Nephron (organoid): Measurements from ENCODE around the gene ZCCHC8.

Experiments
- H3K27ac Mint-ChIP-seq, 3 experiments: 2 replicates each; pipeline ENCODE4 v1.8.0; 2020; ENCODE audit warnings: mixed read lengths in 3 of 3, mild to moderate bottlenecking in 2 of 3, moderate library complexity in 1 of 3
- H3K27me3 Mint-ChIP-seq: 2 replicates; pipeline ENCODE4 v1.8.0; 2021; ENCODE audit warnings: low read depth, mild to moderate bottlenecking, moderate library complexity, mixed read lengths
- H3K36me3 Mint-ChIP-seq: 2 replicates; pipeline ENCODE4 v1.8.0; 2020; ENCODE audit warnings: low read depth, mixed read lengths
- H3K4me1 Mint-ChIP-seq: 2 replicates; pipeline ENCODE4 v1.8.0; 2020; ENCODE audit warnings: mixed read lengths
- H3K4me3 Mint-ChIP-seq, 3 experiments: 2 replicates each; pipeline ENCODE4 v1.8.0; 2020; ENCODE audit warnings: mild to moderate bottlenecking in 3 of 3, mixed read lengths in 3 of 3, moderate library complexity in 2 of 3
- H3K9me3 Mint-ChIP-seq: 2 replicates; pipeline ENCODE4 v1.8.0; 2020; ENCODE audit warnings: mixed read lengths
- CTCF ChIP-seq, 3 experiments: fragments of 200-600 bp; sonication (generic); IDR thresholded peaks; one replicate each; pipeline ENCODE4 v1.5.0; 2021; ENCODE audit warnings: antibody characterized with exemption in 3 of 3; ENCODE audit not compliant: unreplicated experiment in 3 of 3

ZCCHC8 gene

GRCh38 chr12:122500685-122501488, at the start of gene ZCCHC8:
Gene ZCCHC8 (minus strand): TSS chr12:122500932. CDS start chr12:122500840, 92 bp downstream.
- TF ChIP-seq CTCF (IDR thresholded peaks at IDR 0.05; ENCODE audit: unreplicated experiment in 3 of 3) = no peak
- no peaks in the 10 kb centered on the region for H3K9me3 Mint-ChIP-seq
- H3K27me3 Mint-ChIP-seq = no peaks in the 10 kb centered on the region
- H3K27ac Mint-ChIP-seq = peak within 1 kb of the TSS; percentile 85 to 100 (median 98)
- H3K4me1 Mint-ChIP-seq = peaks cover 19% of the 10 kb centered on the region
- H3K4me3 Mint-ChIP-seq = peak within 1 kb of the TSS; percentile 94 to 98 (median 96)
- peaks cover 44% of the 10 kb centered on the region for H3K36me3 Mint-ChIP-seq

- H3K27ac Mint-ChIP-seq = no peak overlapping the region
- H3K4me1 Mint-ChIP-seq = no peaks in the 10 kb centered on the region
- H3K4me3 Mint-ChIP-seq = no peak overlapping the region
- no peak for TF ChIP-seq CTCF (IDR thresholded peaks at IDR 0.05; ENCODE audit: unreplicated experiment in 3 of 3)
- H3K36me3 Mint-ChIP-seq = peaks cover 39% of the 10 kb centered on the region
- H3K27me3 Mint-ChIP-seq = no peaks in the 10 kb centered on the region
- H3K9me3 Mint-ChIP-seq = no peaks in the 10 kb centered on the region
Measured at GRCh38 chr12:122547330-122547729, 46.6 kb upstream of the ZCCHC8 start.

GRCh38 chr12:122545855-122546254, 45.1 kb upstream of the ZCCHC8 start:
- no peak for TF ChIP-seq CTCF (IDR thresholded peaks at IDR 0.05; ENCODE audit: unreplicated experiment in 3 of 3)
- Mint-ChIP-seq H3K4me3 (no peak overlapping the region), H3K9me3 (no peaks in the 10 kb centered on the region), H3K4me1 (no peaks in the 10 kb centered on the region), H3K27ac (no peak overlapping the region), H3K27me3 (no peaks in the 10 kb centered on the region), H3K36me3 (peaks cover 38% of the 10 kb centered on the region)

DNA sequence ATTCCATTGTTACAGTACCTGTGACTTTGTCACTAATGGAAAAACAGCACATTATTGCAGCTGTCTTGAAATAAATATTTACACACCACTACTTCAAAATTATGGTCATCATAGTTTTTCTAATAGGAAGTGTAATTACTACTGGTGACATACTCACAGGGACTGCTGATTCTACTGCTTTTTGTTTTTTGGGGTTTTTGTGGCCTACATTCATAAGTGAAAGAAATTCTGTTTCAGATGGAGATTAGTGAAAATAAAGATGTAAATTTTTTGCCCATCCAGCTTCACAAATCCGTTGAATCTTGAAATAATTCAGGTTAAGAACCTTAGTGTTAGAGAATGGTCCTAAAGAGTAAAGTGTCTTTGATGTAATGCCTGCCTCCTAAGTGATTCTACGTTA, 43.8 kb upstream of the ZCCHC8 start:
- H3K27me3 Mint-ChIP-seq = no peaks in the 10 kb centered on the region
- no peaks in the 10 kb centered on the region for H3K4me1 Mint-ChIP-seq
- H3K4me3 Mint-ChIP-seq = no peak overlapping the region
- no peaks in the 10 kb centered on the region for H3K9me3 Mint-ChIP-seq
- TF ChIP-seq CTCF (IDR thresholded peaks at IDR 0.05; ENCODE audit: unreplicated experiment in 3 of 3) = no peak
- H3K36me3 Mint-ChIP-seq = peaks cover 25% of the 10 kb centered on the region
- H3K27ac Mint-ChIP-seq = no peak overlapping the region

- Mint-ChIP-seq H3K27me3 (no peaks in the 10 kb centered on the region), H3K4me1 (no peaks in the 10 kb centered on the region), H3K27ac (no peak overlapping the region), H3K36me3 (peaks cover 28% of the 10 kb centered on the region), H3K9me3 (no peaks in the 10 kb centered on the region), H3K4me3 (no peak overlapping the region)
- no peak for TF ChIP-seq CTCF (IDR thresholded peaks at IDR 0.05; ENCODE audit: unreplicated experiment in 3 of 3)
Measured at GRCh38 chr12:122538496-122538895, 37.8 kb upstream of the ZCCHC8 start.

- Mint-ChIP-seq H3K4me1 (no peaks in the 10 kb centered on the region), H3K9me3 (no peaks in the 10 kb centered on the region), H3K27ac (no peak overlapping the region), H3K36me3 (peaks cover 19% of the 10 kb centered on the region), H3K27me3 (no peaks in the 10 kb centered on the region), H3K4me3 (no peak overlapping the region)
- TF ChIP-seq CTCF (IDR thresholded peaks at IDR 0.05; ENCODE audit: unreplicated experiment in 3 of 3) = no peak
Measured at GRCh38 chr12:122537021-122537420, 36.3 kb upstream of the ZCCHC8 start.
